Forelimb muscle (tissue), 1 donor: ENCODE data around the gene FKBP14. TPM values are rescaled to one million over a fixed set of nuclear protein-coding genes. Genes with fewer than 3 reads are reported as not detected.
A peak's percentile ranks its signal among the peaks of the same experiment; 100 is the strongest.

Experiments used
- DNase-seq: peaks from one replicate; pipeline ENCODE4 v3.0.0-alpha.2; 2013; ENCODE audit warnings: low read depth
- polyA plus RNA-seq: library from polyadenylated mRNA; unstranded; fragments of 120-200 nt; gene quantifications from one replicate; pipeline ENCODE4 v1.2.1, GENCODE V29; 2013; ENCODE audit not compliant: insufficient read length

FKBP14 gene
- polyA plus RNA-seq, 1 donor: 22.1 TPM

DNA sequence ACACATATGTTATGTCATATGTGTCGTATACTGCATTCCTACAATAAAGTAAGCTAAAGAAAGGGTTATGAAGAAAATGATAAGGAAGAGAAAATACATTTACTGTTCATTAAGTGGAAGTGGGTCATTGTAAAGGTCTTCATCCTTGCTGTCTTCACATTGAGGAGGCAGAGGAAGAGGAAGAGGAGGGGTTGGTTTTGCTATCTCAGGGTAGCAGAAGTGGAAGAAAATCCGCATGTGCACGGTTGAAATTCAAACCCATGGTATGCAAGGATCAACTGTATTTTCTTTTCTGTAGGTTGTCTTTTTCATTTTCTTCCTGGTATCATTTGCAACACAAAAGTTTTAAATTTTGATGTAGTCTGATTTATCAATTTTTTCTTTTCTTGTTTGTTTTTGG lies 8.0 kb upstream of the FKBP14 start:
- no peak for DNase-seq

DNA sequence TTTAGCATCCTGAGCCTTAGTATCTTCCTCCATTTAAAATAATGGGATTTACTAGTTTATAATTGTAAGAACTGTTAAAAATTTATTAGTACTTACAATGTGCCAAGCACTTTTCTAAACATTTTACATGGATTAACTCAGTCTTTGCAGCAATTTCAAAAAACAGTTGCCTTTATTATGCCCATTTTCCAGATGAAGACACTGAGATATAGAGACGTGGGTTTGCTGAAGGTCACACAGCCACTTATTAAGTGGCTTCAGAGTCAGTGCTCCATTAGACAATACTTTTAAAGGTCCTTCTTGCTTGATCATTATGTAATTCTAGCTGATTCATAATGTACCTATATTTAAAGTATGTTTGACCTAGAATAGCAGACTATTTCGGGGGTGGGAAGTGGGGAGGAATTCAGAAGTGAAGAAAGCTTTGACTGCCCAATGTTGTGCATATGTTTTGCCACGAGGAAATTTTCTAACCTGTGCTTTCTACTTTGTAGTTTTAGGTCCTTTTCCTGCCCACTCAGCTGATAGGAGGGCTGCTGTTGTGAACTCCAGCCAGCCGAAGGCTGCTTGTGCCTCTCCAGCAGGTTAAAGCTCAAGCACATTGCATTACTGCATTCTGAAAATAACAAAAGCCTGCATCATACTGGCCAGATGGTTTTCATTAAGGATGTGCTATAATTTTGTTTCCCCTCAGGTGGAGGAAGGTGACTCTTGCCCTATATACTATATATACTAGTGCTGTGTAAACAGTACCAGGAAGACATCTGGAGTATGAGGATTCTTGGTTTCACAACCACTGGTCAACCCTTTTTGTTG lies 6.0 kb upstream of the FKBP14 start:
- no peak for DNase-seq

DNA sequence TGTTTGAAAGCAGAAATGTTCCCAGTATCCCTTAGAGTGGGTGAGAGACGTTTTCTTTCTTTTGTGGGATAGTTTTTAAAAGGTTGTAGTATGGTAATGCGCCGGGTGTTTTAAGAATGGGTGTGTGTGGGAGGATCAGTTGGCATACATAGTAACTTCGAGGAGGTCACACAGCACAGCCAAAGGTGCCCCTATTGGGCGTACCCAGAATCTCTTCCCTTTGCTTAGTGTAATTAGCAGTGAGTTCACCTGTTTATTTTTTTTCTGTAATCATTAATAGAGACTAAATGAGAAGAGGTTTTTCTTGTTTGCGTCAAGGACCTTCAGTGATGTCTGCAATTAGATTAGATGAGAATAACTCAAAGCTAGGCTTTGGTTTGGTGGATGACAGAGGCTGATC lies 3.2 kb upstream of the FKBP14 start:
- no peak for DNase-seq

DNA sequence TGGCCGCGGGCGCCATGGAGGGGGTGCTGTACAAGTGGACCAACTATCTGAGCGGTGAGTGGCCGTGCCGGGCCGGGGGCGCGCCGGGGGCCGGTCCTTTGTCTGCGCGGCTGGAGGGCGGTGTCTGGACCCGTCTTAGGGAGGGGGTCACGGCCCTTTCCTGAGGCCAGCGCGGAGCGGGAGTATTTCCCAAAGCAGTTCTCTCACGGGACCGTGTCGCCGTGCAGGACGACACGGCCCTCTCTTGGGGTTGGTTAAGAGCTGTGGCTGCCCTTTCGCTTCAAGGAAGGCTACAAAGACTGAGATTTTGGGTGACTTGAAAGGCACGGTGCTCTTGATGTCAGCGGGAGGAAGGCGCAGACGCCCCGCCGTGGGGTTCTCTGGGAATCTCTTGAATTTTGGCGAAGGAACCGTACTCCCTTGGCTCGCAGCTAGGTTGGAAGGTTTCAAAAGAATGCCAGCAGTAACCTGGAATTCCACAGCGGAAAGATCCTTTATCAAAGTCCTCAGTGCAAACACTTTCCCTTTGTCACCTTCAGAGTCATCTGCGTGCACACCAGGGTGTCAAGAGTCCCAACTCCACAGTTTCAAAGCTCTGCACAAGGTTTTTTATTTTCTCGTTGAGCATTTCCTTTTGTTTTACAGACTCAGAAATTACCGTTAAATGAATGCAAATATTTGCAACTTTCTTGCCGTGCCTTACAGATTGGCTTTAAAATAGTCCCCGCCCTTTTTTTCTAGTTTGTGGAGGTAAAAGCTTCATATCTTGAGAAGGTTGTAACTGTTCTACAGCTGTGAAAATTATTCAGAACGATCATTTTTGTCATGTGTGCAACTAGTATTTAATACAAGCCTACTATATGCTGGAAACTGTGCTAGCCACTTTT lies 2.5 kb upstream of the FKBP14 start:
- no peak for DNase-seq

DNA sequence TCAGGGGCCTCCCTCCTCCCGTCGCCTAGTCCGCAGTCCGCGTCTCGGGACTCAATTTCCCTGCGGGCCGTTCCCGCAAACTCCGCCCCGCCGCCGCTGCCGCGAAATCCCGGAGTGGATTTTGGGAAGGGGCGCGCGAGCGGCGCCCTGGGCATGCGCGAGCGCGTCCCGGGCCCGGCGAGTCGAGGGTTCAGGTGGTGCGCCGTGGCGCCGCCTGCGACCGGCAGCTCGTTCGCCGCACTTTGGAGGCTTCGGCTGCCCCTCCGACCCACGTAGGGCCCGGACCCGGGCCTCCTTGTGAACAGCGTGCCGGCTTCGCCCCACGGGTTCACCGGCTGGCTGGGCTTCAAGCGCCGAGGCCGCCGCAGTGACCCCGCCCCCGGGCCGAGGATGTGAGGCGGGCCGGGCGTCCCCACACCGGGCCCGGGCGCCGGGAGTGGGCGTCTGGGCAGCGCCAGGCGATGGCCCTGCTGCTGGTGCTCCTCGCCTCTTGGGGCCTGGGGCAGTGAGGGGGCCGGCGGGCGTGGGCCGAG lies 1.8 kb upstream of the FKBP14 start, which contains the start of gene PLEKHA8:
Gene PLEKHA8 (plus strand): TSS at position 197 of the 533 bp plus-strand sequence. CDS start 351 bp downstream, outside the sequence.
- peak; percentile 64 for DNase-seq

DNA sequence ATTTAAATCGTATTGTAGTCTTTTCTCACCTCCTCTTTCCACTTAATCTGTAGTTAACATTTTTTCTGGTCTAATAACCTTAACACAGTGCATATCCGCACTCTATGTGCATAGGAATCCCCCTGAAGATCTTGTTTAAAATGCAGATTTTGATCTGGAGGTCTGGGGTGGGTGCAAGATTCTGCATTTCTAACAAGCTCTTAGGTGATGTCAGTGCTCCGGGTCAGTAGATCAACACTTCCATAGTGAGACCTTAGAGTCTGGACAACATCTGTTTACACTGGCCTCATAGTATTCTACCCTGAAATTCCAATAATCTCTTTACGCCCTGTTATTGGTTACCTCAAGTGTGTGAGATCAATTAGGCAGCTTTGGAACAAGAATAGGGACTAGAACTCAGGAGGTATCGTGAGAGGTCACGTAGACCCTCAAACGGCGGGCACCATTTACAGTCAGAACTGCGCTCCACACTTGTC lies 1.3 kb upstream of the FKBP14 start:
- no peak for DNase-seq

DNA sequence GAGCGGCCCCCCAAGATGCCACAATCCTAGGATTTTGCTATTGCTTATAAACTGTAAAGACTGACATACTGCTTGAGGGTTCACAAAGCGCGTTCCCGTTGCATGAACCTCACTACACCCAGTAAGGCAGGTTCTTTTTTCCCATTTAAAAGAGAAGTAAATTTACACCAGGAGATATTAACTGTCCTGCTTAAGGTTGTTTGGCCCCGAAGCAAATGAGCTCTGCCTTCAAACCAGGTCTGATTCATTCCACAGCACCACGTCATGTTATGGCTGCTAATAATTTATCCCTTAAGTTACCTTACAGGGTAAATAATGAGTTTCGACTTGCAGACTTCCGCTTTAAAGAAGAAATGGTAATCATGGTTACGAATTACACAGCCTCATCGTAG lies 559 bp upstream of the FKBP14 start:
- no peak for DNase-seq

DNA sequence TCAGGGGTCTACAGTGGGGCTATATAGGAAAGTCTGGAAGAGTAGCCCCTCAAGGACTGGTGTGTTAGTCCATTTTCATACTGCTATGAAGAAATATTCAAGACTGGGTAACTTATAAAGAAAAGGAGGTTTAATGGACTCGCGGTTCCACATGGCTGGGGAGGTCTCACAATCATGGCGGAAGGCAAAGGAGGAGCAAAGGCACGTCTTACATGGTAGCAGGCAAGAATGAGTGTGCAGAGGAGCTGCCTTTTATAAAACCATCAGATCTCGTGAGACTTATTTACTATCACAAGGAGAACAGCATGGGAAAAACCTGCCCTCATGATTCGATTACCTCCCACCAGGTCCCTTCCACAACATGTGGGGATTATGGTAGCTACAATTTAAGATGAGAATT lies 3.0 kb downstream of the FKBP14 start:
- no peak for DNase-seq

DNA sequence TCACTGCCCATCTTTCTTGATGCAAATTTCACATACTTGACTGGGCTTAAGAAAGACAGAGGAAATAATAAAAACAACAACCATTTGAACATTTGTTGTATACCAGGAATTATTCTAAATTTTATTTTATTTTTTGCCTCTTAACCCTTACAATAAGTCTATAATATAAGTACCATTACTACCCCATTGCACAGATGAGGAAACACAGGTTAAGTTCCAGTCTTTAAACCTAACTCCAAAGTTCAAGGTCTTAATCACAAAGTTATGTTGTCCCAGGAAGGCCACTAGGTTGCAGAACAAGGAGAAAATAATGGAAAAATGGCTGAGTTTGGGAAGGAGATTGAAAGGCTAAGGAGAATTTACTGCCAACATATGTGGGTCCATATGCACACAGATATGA lies 3.5 kb downstream of the FKBP14 start:
- DNase-seq: no peak

DNA sequence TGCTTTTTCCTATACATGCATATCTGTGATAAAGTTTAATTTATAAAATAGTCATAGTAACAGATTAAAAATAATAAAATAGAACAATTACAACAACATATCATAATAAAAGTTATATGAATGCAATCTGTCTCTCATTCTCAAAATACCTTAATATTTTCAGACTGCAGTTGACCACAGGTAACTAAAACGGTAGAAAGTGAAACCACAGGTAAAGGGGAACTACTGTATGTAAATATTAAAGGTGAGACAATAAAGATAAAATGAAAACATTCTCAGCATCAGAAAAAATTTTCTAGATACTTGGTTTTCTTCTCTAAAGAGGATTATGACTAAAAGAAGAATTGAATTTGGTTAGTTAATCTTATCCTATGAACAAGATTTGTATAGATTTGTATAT lies 6.0 kb downstream of the FKBP14 start:
- DNase-seq: no peak

DNA sequence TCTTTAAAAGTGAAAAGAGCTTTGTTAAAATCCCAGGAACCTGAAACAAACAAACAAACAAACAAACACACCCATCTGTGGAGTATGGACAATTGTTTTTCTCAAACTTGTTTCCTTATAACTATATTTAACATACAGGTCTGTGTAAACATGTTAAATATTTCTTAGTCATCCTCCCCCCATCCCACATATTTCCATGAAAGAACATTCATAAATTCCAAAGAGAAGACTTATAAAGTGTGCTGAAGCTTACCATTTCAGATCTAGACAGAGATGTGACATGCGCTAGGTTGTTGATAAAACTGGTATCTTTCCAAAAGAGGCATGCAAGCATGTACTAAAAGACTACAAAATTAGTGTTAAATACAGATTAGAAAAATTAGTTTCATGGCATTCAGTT lies 6.5 kb downstream of the FKBP14 start:
- no peak for DNase-seq

DNA sequence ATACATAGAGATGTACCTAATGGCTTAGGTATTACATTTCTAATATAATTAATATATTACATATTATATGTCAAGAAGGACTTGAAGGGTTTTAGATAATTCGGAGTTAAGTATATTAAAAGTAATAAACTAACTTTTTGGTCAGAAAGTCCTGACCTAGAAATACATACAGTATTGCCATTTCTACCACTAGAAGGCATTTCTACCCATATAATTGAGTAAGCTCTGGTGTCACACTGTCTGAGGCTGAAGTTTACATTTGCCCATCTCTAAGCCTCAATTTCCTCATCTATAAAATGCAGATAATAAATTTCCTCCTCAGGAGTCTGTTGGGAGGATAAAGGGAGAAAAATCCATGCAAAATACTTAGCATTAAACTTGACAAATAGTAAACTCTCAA lies 7.1 kb downstream of the FKBP14 start:
- DNase-seq: no peak

DNA sequence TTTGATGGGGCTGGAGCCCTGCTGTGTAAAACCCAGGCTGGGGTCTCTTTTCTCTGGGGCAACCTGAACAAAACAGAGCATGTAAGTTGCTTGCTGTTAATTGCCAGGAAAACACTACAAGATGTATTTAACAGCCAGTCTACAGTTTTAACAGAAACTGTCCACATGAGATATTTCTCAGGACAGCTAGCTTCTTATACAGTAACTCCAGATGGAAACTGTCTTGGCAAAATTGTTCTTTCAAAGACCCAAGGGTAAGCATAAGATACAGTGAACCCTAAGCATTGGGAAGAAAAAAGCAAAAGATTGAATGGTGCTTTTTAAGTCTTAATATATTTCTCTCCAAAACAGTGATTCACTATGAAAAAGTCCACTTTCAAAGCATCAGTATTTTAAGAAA lies 8.1 kb downstream of the FKBP14 start:
- DNase-seq: no peak

DNA sequence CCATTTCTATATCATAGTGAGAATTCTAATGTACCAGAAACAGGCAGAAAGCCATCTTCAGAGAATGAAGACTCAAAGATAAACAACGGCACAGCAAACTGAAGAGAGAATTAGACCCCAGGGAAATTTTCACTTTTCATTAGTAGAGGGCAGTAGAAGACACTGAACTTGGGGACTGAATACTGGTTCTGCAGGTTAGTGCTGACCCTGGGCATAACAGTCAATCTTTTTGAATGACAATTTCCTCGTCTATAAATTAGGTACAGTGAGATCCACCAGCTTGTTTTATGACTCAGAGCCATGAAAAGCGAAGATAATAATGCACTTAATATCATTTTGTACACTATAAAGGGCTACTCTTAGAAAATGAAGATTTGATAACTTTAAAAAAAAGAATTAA lies 13.7 kb downstream of the FKBP14 start:
- DNase-seq: no peak

DNA sequence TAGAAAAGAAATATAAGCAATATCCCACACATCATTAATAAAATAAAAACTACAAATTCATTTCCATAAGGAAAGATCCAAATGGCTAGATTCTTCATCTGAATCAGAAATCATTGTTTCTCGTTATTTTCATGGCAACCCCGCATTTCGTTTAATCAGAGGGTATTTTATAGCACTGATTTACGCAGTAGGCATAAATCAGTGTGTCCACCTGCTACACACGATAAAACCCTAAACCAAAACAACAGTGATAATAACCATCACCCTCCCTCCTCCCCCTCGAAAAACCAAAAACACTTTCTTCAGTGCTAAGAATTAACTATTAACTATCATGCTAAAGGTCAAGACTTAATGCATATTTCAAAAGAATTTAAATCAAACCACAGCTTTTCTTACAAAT lies 16.5 kb downstream of the FKBP14 start:
- no peak for DNase-seq

DNA sequence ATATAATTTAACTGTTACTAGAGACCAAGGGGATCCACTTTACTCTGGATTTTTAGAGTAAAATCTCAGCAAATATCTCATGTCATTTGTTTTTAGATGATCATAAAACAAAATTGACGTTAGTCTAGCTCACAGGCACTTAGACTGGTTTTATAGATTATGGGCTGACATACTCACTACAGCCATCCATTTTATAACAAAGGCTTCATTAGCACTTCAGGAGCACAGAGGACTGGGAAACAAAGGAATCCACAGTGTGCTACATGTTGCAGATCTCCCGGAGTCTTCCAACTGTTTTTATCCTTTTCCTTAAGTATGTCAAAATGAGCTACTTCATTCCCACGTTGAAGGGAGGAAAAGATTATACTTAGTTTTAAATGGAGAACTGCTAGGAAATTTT lies 21.0 kb downstream of the FKBP14 start:
- no peak for DNase-seq

DNA sequence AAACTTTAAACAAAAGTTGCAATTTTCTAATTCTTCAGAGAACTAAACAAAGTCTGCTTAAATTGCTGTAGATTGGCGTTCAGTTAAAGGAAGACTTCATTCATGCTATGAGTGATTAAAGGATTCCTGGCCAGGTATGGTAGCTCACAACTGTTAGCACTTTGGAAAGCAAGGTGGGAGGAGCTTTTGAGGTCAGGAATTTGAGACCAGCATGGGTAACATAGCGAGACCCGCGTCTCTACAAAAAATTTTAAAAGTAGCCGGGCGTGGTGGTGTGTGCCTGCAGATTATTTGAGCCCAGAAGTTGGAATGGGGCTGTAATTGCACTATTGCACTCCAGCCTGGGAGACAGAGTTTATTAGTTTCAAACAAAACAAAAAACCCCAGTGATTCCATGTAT lies 23.4 kb downstream of the FKBP14 start:
- no peak for DNase-seq

DNA sequence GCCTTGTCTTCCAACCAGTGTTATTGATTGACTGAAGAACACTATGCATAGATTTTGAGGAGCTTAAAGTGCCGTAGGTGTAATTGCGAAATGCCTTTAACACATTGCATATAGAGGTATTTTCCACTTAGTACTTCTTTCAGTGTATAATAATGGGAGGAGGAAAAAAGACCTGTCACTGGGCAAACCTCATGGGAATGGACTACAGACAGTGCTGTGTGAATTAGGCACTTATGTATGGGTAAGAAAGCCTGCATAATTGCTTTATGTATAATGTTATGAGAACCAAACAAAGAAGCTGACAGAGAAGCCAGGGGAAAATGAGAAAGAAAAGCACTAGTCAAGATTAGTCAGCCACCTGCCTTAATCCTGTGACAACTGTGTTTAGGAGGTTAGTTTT lies 24.5 kb downstream of the FKBP14 start:
- DNase-seq: no peak

DNA sequence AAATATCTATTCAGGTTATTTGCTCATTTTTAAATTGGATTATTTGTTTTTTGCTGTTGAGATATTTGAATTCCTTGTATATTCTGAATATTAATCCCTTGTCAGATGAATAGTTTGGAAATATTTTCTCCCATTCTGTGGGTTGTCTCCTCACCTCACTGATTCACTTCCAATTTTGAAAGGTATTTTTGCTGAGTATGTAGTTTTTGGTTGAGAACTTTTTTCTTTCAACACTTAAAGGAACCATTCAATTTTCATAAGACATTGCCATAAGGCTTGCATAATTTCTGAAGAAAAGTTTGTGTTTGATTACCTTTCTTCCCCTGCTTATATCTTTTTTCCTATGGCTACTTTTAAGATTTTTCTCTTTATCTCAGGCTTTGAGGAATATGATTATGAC lies 28.0 kb downstream of the FKBP14 start:
- DNase-seq: no peak

DNA sequence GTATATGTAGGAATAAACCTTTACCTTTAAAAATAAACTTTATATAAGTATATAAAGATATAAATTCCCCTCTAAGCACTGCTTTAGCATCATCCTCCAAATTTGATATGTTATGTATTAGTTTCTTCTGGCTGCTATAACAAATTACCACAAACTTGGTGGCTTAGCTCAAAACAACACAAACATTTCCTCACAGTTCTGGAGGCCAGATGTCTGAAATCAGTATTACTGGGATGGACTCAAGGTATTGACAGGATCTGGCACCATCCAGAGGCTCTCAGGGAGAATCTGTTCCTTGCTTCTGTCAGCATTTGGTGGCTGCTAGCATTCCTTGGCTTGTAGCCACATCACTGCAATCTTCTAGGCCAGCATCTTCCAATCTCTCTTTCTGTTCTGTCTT lies 30.2 kb downstream of the FKBP14 start:
- DNase-seq: no peak

DNA sequence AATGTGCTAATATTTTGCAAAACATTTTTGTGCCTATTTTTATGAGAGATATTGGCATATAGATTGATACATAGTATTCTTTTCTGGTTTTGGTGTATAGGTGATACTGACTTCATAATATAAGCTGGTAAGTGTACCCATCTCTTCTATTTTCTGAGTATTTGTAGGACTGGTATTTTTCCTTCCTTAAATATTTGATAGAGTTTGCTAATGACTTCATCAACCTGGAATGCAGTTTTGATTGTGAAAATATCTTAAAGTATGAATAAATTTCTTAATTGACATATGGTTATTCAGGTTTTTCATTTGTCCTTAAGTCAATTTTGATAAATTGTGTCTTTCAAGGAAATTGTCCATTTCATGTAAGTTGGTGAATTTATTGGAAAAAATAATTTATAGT lies 30.9 kb downstream of the FKBP14 start:
- no peak for DNase-seq

DNA sequence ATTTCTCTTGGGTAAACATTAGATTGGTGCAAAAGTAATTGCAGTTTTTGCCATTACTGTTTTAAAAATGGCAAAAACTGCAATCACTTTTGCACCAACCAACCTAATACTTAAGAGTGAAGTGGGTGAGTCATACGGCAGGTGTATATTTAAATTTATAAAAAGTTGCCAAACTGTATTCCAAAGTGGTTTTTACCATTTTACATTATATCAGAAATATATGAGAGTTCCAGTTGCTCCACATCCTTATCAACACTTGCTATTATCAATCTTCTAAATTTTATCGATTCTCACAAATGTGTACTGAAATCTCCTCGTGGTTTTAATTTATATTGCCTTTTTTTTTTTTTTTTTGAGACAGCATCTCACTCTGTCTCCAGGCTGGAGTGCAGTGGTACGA lies 33.4 kb downstream of the FKBP14 start:
- DNase-seq: no peak

DNA sequence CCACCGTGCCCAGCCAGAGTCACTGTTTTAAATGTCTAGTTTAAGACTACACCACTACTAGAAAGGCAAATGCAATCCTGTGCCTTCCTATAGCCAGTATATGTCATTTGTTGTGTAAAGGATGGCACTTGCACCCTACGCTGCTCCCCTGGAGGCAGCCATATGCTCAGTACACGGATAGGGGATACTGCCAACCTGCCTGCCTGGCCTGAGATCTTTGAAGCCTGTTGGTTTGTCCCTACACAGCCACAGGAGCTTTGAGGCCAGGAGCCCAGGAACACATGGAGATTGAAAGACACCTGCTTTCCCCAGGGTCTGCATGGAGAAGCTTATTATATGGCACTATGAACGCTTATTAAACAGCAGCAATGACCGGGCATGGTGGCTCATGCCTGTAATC lies 34.6 kb downstream of the FKBP14 start:
- DNase-seq: no peak
